ENCODE results near the gene ITGB5.

The ITGB5 gene

DNA sequence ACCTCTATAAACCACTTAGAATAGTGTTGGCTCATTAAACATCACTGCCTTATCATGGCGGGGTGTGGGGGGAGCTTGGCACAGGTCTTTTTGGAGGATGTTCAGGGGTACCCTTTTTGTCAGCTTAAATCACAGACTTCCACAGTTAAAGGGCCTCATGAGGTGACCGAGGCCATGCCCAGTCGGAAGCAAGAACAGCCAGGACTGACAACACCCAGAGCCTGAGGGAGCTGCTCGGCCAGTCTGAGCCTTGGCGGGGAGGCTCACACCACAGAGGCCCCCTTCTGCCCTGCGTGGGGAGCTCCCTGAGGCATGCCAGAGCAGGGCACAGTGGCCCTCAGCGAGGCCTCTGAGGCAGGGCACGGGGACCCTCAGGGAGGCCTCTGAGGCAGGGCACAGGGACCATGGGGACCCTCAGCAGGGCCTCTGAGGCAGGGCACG is 107.4 kb downstream of the ITGB5 start:
- H3K4me3 ChIP-seq (ENCODE audit: low read depth, low read length), result no peak overlapping the region
- no peak for DNase-seq (ENCODE audit: low read depth)
- TF ChIP-seq, protein P1, sequence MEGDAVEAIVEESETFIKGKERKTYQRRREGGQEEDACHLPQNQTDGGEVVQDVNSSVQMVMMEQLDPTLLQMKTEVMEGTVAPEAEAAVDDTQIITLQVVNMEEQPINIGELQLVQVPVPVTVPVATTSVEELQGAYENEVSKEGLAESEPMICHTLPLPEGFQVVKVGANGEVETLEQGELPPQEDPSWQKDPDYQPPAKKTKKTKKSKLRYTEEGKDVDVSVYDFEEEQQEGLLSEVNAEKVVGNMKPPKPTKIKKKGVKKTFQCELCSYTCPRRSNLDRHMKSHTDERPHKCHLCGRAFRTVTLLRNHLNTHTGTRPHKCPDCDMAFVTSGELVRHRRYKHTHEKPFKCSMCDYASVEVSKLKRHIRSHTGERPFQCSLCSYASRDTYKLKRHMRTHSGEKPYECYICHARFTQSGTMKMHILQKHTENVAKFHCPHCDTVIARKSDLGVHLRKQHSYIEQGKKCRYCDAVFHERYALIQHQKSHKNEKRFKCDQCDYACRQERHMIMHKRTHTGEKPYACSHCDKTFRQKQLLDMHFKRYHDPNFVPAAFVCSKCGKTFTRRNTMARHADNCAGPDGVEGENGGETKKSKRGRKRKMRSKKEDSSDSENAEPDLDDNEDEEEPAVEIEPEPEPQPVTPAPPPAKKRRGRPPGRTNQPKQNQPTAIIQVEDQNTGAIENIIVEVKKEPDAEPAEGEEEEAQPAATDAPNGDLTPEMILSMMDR (IDR thresholded peaks at IDR 0.05; ENCODE audit: low read depth, low read length, missing control alignments), result no peak

DNA sequence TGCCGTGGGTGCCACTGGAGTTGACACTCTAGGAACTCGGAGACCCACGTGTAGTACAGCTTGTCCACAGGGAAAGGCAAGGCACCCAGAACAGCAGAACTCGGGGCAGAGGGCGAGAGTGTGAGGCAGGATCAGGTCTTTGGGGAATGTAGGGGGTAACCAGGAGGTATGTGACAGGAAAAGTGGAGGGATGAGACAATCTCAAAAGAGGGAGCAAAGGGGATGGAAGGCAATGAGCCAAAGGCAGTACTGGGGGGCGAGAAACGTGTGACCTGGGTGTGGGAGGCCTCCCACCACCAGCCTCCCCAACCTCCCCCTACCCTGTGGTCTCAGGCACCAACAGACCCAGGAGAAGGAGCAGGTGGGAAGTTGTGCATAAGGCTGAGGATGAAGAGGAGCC is 108.0 kb downstream of the ITGB5 start:
- H3K4me3 ChIP-seq (ENCODE audit: low read depth, low read length), result no peak overlapping the region
- no peak for DNase-seq (ENCODE audit: low read depth)
- TF ChIP-seq, protein P1 (IDR thresholded peaks at IDR 0.05; ENCODE audit: low read depth, low read length, missing control alignments), result no peak

DNA sequence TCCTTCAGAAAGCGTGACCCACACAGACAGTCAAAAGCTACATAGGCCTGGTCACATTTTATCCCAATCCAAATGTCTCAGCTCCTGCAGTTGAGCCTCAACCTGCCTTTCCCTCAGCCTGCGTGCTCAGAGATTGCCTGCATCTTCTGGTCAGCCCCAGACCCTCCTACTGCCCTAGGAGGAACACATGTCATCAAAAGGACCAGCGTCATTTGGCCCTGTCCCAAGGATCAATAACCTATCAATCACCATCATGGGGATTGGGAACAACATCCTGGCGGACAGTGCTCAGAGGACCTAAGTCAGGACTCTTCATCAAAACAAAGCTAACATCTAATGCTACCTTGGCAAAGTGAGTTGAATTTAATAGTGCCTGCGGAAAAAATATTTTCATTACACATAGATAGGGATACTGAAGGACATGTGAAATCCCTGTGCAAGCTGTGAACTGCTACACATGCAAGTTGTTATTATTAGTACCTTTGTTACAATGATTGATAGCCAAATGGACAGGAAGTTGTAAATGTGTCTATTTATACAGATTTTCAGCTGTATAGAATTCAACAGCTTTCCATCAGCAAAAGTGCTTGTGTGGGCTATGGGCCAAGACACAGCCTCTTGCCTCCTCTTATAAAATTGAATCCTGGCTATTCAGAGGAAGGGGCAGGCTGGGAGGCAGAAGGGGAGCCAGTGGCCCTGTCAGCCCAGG is 109.2 kb downstream of the ITGB5 start:
- no peak for DNase-seq (ENCODE audit: low read depth)
- TF ChIP-seq, protein P1 (IDR thresholded peaks at IDR 0.05; ENCODE audit: low read depth, low read length, missing control alignments), result no peak
- no peak overlapping the region for H3K4me3 ChIP-seq (ENCODE audit: low read depth, low read length)

DNA sequence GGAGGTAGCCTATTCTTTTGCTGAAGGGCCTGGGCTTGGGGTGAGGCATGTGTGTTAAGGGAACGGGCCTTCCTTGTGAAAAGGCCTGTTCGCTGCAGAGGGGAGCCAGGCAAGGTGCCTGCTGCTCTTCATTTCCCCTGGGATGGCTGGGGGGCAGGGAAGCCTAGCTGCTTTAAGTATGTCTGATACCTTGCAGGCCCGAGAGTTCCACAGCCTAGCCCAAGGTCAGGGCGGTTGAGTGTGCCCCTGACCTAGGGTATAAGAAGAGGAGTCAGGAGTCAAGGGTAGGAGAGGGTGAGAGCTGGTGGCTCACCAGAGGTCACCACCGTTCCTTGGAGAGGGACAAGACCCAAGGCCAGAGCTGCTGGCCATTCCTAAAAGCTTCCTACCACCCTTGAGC is 110.3 kb downstream of the ITGB5 start:
- DNase-seq (ENCODE audit: low read depth), result no peak
- TF ChIP-seq, protein P1 (IDR thresholded peaks at IDR 0.05; ENCODE audit: low read depth, low read length, missing control alignments), result no peak
- no peak overlapping the region for H3K4me3 ChIP-seq (ENCODE audit: low read depth, low read length)

DNA sequence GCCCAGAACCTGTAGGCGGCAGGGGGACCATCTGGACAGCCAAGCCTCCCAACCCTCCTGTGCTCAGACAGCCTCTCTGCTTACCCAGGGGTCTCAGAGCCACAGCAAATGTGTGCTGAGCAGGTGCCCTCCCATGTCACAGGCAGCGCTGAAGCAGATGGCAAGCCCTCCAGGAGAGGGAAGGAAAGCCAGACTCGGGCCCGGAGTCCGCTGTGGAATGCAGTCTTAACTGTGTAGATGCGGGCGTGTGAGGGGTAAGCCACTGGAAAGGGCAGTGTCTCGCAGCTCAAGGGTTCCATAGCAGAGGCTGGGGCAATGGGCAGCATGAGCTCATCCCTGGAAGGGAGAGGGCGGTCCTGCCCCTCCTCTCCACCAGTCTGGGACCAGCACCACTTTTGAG is 111.3 kb downstream of the ITGB5 start:
- DNase-seq (ENCODE audit: low read depth), result no peak
- TF ChIP-seq, protein P1 (IDR thresholded peaks at IDR 0.05; ENCODE audit: low read depth, low read length, missing control alignments), result no peak
- no peak overlapping the region for H3K4me3 ChIP-seq (ENCODE audit: low read depth, low read length)

DNA sequence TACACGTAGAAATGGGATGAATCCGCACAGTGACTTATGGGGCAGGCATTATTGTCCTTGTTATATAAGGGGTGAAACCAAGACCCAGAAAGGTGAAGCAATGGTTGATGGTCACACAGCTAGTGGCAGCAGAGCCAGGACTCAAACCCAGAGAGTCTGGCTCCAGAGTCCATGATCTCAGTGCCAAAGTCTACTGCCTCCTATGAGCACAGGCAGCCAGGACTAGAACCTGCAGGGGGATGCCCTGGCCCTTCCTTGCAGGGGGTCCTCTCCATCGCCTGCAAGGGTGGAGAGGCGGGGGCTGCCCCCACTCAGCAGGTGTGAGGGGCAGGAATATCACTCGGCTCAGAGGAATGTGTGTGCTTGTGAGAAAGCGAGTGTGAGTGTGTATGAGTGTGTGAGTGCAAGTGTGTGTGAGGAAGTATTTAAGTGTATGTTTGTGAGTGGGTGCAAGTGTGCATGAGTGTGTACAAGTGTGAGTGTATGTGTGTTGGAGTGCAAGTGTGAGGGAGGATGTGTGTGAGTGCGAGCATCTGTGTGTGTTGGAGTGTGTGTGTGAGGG is 112.2 kb downstream of the ITGB5 start:
- TF ChIP-seq, protein P1 (IDR thresholded peaks at IDR 0.05; ENCODE audit: low read depth, low read length, missing control alignments), result no peak
- no peak overlapping the region for H3K4me3 ChIP-seq (ENCODE audit: low read depth, low read length)
- DNase-seq (ENCODE audit: low read depth), result no peak

DNA sequence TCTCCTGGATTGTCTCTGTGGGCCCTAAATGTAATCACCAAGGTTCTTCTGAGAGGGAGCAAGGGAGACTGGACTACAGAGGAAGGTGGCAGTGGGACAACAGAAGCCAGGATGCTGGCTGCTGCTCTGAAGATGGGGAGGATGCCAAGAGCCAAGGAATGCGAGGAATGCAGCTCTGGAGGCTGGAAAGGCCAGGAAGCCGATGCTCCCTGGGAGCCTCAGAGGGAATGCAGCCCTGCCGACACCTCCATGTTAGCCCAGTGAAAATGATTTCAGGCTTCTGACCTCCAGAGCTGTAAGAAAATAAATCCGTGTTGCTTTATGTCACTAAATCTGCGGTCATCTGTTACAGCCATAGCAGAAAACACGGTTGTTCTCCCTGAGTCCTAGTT is 112.8 kb downstream of the ITGB5 start:
- TF ChIP-seq, protein P1 (IDR thresholded peaks at IDR 0.05; ENCODE audit: low read depth, low read length, missing control alignments), result no peak
- no peak for DNase-seq (ENCODE audit: low read depth)
- H3K4me3 ChIP-seq (ENCODE audit: low read depth, low read length), result no peak overlapping the region
